ENCODE data around the gene PRPF19.

DNA sequence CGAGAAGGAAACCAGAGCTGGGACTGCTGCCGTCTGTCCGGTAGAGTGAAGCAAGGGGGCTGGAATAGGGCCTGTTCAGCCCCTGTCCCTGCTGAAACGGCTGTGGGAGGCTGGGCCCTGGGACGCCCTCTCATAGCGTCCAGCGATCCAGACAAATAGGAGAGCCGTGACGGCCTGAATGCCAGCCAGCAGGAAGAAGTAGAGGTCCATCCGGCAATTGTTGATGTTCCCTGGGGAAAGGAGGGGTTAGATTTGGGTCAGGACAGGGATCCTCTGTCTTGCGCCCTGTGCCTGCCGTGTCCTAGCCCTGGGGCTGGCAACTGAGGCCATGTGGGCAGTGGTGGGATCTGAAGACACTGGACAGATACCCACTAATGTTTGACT is 30.8 kb upstream of the PRPF19 start:
- TF ChIP-seq, protein P1, sequence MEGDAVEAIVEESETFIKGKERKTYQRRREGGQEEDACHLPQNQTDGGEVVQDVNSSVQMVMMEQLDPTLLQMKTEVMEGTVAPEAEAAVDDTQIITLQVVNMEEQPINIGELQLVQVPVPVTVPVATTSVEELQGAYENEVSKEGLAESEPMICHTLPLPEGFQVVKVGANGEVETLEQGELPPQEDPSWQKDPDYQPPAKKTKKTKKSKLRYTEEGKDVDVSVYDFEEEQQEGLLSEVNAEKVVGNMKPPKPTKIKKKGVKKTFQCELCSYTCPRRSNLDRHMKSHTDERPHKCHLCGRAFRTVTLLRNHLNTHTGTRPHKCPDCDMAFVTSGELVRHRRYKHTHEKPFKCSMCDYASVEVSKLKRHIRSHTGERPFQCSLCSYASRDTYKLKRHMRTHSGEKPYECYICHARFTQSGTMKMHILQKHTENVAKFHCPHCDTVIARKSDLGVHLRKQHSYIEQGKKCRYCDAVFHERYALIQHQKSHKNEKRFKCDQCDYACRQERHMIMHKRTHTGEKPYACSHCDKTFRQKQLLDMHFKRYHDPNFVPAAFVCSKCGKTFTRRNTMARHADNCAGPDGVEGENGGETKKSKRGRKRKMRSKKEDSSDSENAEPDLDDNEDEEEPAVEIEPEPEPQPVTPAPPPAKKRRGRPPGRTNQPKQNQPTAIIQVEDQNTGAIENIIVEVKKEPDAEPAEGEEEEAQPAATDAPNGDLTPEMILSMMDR (conservative IDR thresholded peaks at IDR 0.05) = no peak
- no peak for TF ChIP-seq EZH2 (IDR thresholded peaks at IDR 0.05; ENCODE audit: low read depth)

Measured in PC-9 (cell line).